H1 (cell line): ENCODE results near the gene MED12L. TPM values are rescaled to one million over a fixed set of nuclear protein-coding genes. Genes with fewer than 3 reads are reported as not detected.

Experiments used
- CTCF ChIA-PET: fragments of 300-600 bp; sonication (Branson Sonifier 250); formaldehyde crosslinking; loops from one replicate; lab custom pipeline; 2021; ENCODE audit not compliant: partially characterized antibody; lab: Charles Lee
- POLR2A ChIA-PET: fragments of 300-600 bp; sonication (Branson Sonifier 250); formaldehyde crosslinking; loops from one replicate; lab custom pipeline; 2021; ENCODE audit warnings: inconsistent platforms; ENCODE audit not compliant: partially characterized antibody; lab: Charles Lee
- DNase-seq, 2 experiments: peaks; one replicate each; pipeline versions ENCODE4 v3.0.0 to v3.0.0-alpha.2; 2010 to 2022; ENCODE audit warnings: low spot score in 2 of 2, low read depth in 1 of 2, mixed read lengths in 1 of 2
- FAIRE-seq: peaks from 2 replicates; lab custom pipeline; 2011; peaks lifted over from hg19 to GRCh38; lab: Jason Lieb, UNC
- H2AFZ ChIP-seq: 2 replicates; pipeline ENCODE4 v1.8.1; 2012; ENCODE audit warnings: low read length, inconsistent platforms
- H2AK5ac ChIP-seq: 2 replicates; pipeline ENCODE4 v1.6.1; 2013; ENCODE audit warnings: low read depth, low read length
- H2BK120ac ChIP-seq: replicated peaks from 2 replicates; pipeline ENCODE3; 2013; ENCODE audit warnings: low read depth, low read length, inconsistent platforms
- H2BK12ac ChIP-seq: 2 replicates; pipeline ENCODE4 v1.6.1; 2013; ENCODE audit warnings: low read depth, low read length
- H2BK15ac ChIP-seq: 2 replicates; pipeline ENCODE4 v1.6.1; 2013; ENCODE audit warnings: low read length
- H2BK20ac ChIP-seq: 2 replicates; pipeline ENCODE4 v1.6.1; 2013; ENCODE audit warnings: low read length
- H2BK5ac ChIP-seq: 2 replicates; pipeline ENCODE4 v1.6.1; 2013; ENCODE audit warnings: low read depth, low read length
- H3K14ac ChIP-seq: 2 replicates; pipeline ENCODE4 v1.6.1; 2013; ENCODE audit warnings: inconsistent platforms; ENCODE audit not compliant: insufficient read length
- H3K18ac ChIP-seq: 2 replicates; pipeline ENCODE4 v1.6.1; 2013; ENCODE audit warnings: low read length; ENCODE audit errors: extremely low read depth
- H3K23ac ChIP-seq: 2 replicates; pipeline ENCODE4 v1.6.1; 2013; ENCODE audit warnings: inconsistent platforms; ENCODE audit not compliant: insufficient read length
- H3K23me2 ChIP-seq: 2 replicates; pipeline ENCODE4 v1.6.1; 2013; ENCODE audit warnings: low read depth, low read length
- H3K27ac ChIP-seq: 2 replicates; pipeline ENCODE4 v1.6.1; 2011; ENCODE audit warnings: low read depth, low read length, inconsistent platforms
- H3K27me3 ChIP-seq, 4 experiments: replicated peaks in 1 of 4; 1 replicate in 1 of 4; 2 replicates in 3 of 4; pipeline versions ENCODE4 v1.6.1 to v1.8.1; 2011 to 2013; ENCODE audit warnings: low read length in 3 of 4, mild to moderate bottlenecking in 3 of 4, inconsistent platforms in 2 of 4, mixed read lengths in 2 of 4, moderate library complexity in 1 of 4; ENCODE audit not compliant: control insufficient read depth in 3 of 4, insufficient read depth in 3 of 4; ENCODE audit errors: extremely low read depth in 1 of 4
- H3K36me3 ChIP-seq, 4 experiments: 2 replicates each; pipeline versions ENCODE4 v1.6.1 to v1.8.1; 2011 to 2013; ENCODE audit warnings: mild to moderate bottlenecking in 4 of 4, low read length in 3 of 4, moderate library complexity in 2 of 4, control low read depth in 1 of 4, inconsistent platforms in 1 of 4; ENCODE audit not compliant: insufficient read depth in 4 of 4, control insufficient read depth in 2 of 4
- H3K4ac ChIP-seq: replicated peaks from 2 replicates; pipeline ENCODE3; 2013; ENCODE audit warnings: low read length, low read depth, mixed read lengths, inconsistent platforms; ENCODE audit not compliant: insufficient read length
- H3K4me1 ChIP-seq, 4 experiments: replicated peaks in 1 of 4; 1 replicate in 1 of 4; 2 replicates in 3 of 4; pipeline versions ENCODE4 v1.6.1 to v1.8.1; 2011 to 2013; ENCODE audit warnings: low read length in 3 of 4, inconsistent platforms in 2 of 4, mixed read lengths in 1 of 4; ENCODE audit not compliant: insufficient read depth in 4 of 4, control insufficient read depth in 3 of 4
- H3K4me2 ChIP-seq, 2 experiments: 2 replicates each; pipeline versions ENCODE4 v1.6.1 to v1.8.1; 2011 to 2013; ENCODE audit warnings: low read depth in 2 of 2, low read length in 2 of 2, control low read depth in 1 of 2, inconsistent platforms in 1 of 2, mild to moderate bottlenecking in 1 of 2; ENCODE audit not compliant: insufficient read depth in 1 of 2
- H3K4me3 ChIP-seq, 4 experiments: fragments of 200-600, 300-600 bp in 1 of 4; sonication (generic), shearing (Covaris generic), sonication (Bioruptor Twin) in 1 of 4; 2 replicates each; pipeline versions ENCODE4 v1.5.1 to v1.8.1; 2011 to 2016; ENCODE audit warnings: low read length in 4 of 4, low read depth in 3 of 4, control low read depth in 2 of 4, inconsistent platforms in 2 of 4, mild to moderate bottlenecking in 2 of 4, mixed read lengths in 1 of 4, moderate library complexity in 1 of 4; ENCODE audit not compliant: insufficient read depth in 2 of 4; ENCODE audit errors: extremely low read depth in 1 of 4
- H3K56ac ChIP-seq: replicated peaks from 2 replicates; pipeline ENCODE3; 2013; ENCODE audit warnings: low read depth, mild to moderate bottlenecking, mixed read lengths, low read length, inconsistent platforms; ENCODE audit not compliant: insufficient read length
- H3K79me1 ChIP-seq: 2 replicates; pipeline ENCODE4 v1.6.1; 2013; ENCODE audit warnings: low read depth, low read length, control low read depth
- H3K79me2 ChIP-seq, 2 experiments: 2 replicates each; pipeline versions ENCODE4 v1.6.1 to v1.8.1; 2012 to 2013; ENCODE audit warnings: low read length in 2 of 2, mild to moderate bottlenecking in 2 of 2, inconsistent platforms in 1 of 2; ENCODE audit not compliant: insufficient read depth in 2 of 2, control insufficient read depth in 1 of 2
- H3K9ac ChIP-seq, 4 experiments: replicated peaks in 1 of 4; 1 replicate in 1 of 4; 2 replicates in 3 of 4; pipeline versions ENCODE4 v1.6.1 to v1.8.1; 2011 to 2013; ENCODE audit warnings: low read depth in 3 of 4, low read length in 3 of 4, control low read depth in 2 of 4, mild to moderate bottlenecking in 2 of 4, moderate library complexity in 2 of 4, inconsistent platforms in 1 of 4; ENCODE audit errors: extremely low read depth in 1 of 4
- H3K9me3 ChIP-seq, 2 experiments: 2 replicates each; pipeline versions ENCODE4 v1.6.1 to v1.8.1; 2012 to 2013; ENCODE audit warnings: mild to moderate bottlenecking in 2 of 2, moderate library complexity in 2 of 2, control low read depth in 1 of 2, inconsistent platforms in 1 of 2, low read depth in 1 of 2, low read length in 1 of 2, mixed read lengths in 1 of 2; ENCODE audit not compliant: insufficient read depth in 2 of 2
- H4K20me1 ChIP-seq, 2 experiments: replicated peaks in 1 of 2; 2 replicates each; pipeline versions ENCODE3 to v1.8.1; 2011 to 2013; ENCODE audit warnings: inconsistent platforms in 2 of 2, low read length in 2 of 2, mild to moderate bottlenecking in 1 of 2; ENCODE audit not compliant: insufficient read depth in 2 of 2, control insufficient read depth in 1 of 2
- H4K5ac ChIP-seq: 2 replicates; pipeline ENCODE4 v1.6.1; 2013; ENCODE audit warnings: low read length, low read depth, mixed read lengths, inconsistent platforms; ENCODE audit not compliant: insufficient read length
- H4K8ac ChIP-seq: 2 replicates; pipeline ENCODE4 v1.8.0; 2013; ENCODE audit warnings: mild to moderate bottlenecking, moderate library complexity, low read length, inconsistent platforms; ENCODE audit not compliant: insufficient read depth; ENCODE audit errors: extremely low read depth
- H4K91ac ChIP-seq: replicated peaks from 2 replicates; pipeline ENCODE3; 2013; ENCODE audit warnings: low read length, mixed read lengths, inconsistent platforms; ENCODE audit not compliant: insufficient read length
- ASH2L ChIP-seq: fragments of 200-600, 300-600 bp; sonication (generic); IDR thresholded peaks from one replicate; pipeline ENCODE4 v1.7.1; 2017; ENCODE audit warnings: low read length
- CBX5 ChIP-seq: fragments of 300-800, 300-1000 bp; sonication (generic); IDR thresholded peaks from 2 replicates; pipeline ENCODE4 v1.7.1; 2016; ENCODE audit warnings: antibody characterized with exemption, low read length, low read depth
- KDM4A ChIP-seq: IDR thresholded peaks from one replicate; pipeline ENCODE4 v1.7.1; 2012; ENCODE audit warnings: low read depth, mild to moderate bottlenecking, moderate library complexity, low read length, inconsistent platforms; ENCODE audit not compliant: severe bottlenecking
- POLR2AphosphoS5 ChIP-seq: IDR thresholded peaks from 2 replicates; pipeline ENCODE4 v1.6.1; 2011; ENCODE audit warnings: low read depth, low read length
- RFX5 ChIP-seq: IDR thresholded peaks from 2 replicates; pipeline ENCODE4 v1.6.1; 2011; ENCODE audit warnings: low read depth, low read length, improper control_type of control experiment, borderline replicate concordance
- SIX5 ChIP-seq: IDR thresholded peaks from 2 replicates; pipeline ENCODE4 v1.6.1; 2011; ENCODE audit warnings: mild to moderate bottlenecking, low read depth, low read length
- WGBS, 2 experiments: shearing (Covaris generic) in 1 of 2; methylation state at CpG; one replicate each; pipeline versions ENCODE4 v1.1.6 to v1.1.7; 2013 to 2015; ENCODE audit warnings: low lambda C conversion rate in 2 of 2, mixed read lengths in 2 of 2, inconsistent platforms in 1 of 2, low coverage in 1 of 2, missing lambda C conversion rate in 1 of 2; ENCODE audit not compliant: insufficient replicate concordance in 2 of 2, insufficient coverage in 1 of 2, insufficient read length in 1 of 2; ENCODE audit errors: extremely low coverage in 1 of 2, missing lambda C conversion rate in 1 of 2; 5-methylcytosine and 5-hydroxymethylcytosine counted together
- polyA plus RNA-seq, 7 experiments: library from polyadenylated mRNA; depleted of rRNA in 3 of 7; stranded (reverse) in 5 of 7; unstranded in 2 of 7; fragments of >200 nt in 5 of 7; fragments of 200-250 nt in 2 of 7; gene quantifications; 1 replicate in 5 of 7; 2 replicates in 1 of 7; 4 replicates in 1 of 7; pipeline versions ENCODE4 v1.2.1 to v1.2.3, GENCODE V29; 2011 to 2013; ENCODE audit warnings: missing spikeins in 2 of 7, mixed read lengths in 2 of 7
- total RNA-seq: library from RNA; stranded (reverse); fragmentation: NEBNext Ultra II Directional; extraction: Animal tissue kit (Norgen Biotek cat#: 25700); gene quantifications from 2 replicates; pipeline ENCODE4 v1.2.1, GENCODE V29; 2021
- TF ChIP-seq, protein P1 (sequence below): IDR thresholded peaks from 2 replicates; pipeline ENCODE4 v1.6.1; 2012; ENCODE audit warnings: low read length, inconsistent platforms

MED12L gene
- total and polyA plus RNA-seq, 2 of the 8 experiments (the other 6 are each of a cell fraction or from before 2014, with no cell fraction given) = 3.6 to 26.2 TPM

DNA sequence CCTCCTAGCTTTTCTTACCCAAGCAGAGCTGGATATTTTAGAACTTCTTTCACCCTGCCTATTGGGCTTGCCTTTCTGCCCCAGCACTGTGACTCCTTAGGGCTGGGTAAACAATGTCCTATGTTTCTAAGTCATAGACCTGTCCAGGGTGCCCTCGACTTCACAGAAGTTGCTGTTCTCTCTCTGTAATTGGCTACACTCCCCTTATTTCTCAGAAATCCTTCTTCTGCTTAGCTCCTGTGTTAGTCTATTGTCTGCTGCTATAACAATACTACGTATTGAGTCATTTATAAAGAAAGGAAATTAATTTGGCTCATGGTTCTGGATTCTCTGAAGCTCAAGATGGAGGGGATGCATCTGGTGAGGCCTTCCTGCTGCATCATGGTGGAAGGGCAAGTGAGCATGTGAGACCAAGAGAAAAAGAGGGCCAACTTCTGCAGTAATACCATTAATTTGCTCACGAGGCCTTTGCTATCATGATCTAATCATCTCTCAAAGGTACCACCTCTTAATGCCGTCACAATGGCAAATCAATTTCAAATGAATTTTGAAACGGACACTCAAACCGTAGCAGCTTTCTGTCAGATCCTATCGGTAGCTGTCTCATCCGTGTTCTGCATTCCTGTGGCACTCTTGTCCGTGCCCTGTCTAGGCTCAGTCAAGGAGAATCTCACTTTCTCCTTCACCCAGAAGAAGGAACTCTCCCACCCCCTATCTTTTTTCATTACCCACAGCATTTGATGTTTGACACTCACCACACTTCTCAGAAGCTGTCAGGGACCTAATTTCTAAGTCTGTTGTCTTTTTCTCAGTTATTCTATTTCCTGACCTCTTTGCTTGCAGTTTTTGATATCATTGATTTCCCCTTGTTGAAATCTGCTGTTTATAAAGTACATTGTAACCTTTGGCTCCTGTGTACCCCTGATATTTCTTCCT, 139.8 kb downstream of the MED12L start:
- no peak overlapping the region for H3K56ac ChIP-seq
- no peak overlapping the region for H2BK15ac ChIP-seq
- peaks cover 0 to 5% (median 0%) of the 10 kb centered on the region in 4 experiments; a peak in 1 of 8 replicates for H3K36me3 ChIP-seq
- no peaks in the 10 kb centered on the region for H4K20me1 ChIP-seq
- H3K23ac ChIP-seq = no peak overlapping the region
- no peak overlapping the region for H2BK12ac ChIP-seq
- H3K79me2 ChIP-seq = no peaks in the 10 kb centered on the region
- no peaks in the 10 kb centered on the region for H3K27me3 ChIP-seq
- H2AK5ac ChIP-seq = no peak overlapping the region
- no peak overlapping the region for H3K14ac ChIP-seq
- no peak overlapping the region for H3K4me2 ChIP-seq
- CTCF ChIA-PET = interaction anchor here (0.6 to 8.6 kb wide), 16 partner anchors 8 to 614 kb away, joined by 3 to 155 read pairs (median 4); partner anchors contain the start of gene P2RY14
- H2AFZ ChIP-seq = no peak overlapping the region
- no peak for FAIRE-seq
- H3K23me2 ChIP-seq = no peaks in the 10 kb centered on the region
- no peak overlapping the region for H3K4ac ChIP-seq
- DNase-seq = no peak
- H4K91ac ChIP-seq = no peak overlapping the region
- no peak overlapping the region for H3K27ac ChIP-seq
- no peaks in the 10 kb centered on the region; a peak in 1 of 4 replicates for H3K9me3 ChIP-seq
- H4K8ac ChIP-seq = no peak overlapping the region
- WGBS, 2 experiments = 80% methylated on average over 9 of the region's 9 CpGs; no CpG with 5 or more reads in 1 of the 2 experiments
- no peak overlapping the region for H2BK120ac ChIP-seq
- POLR2A ChIA-PET = interaction anchor here (0.8 kb wide), 1 partner anchor 30 kb away, joined by 3 read pairs; no protein-coding TSS in a partner anchor
- peaks cover 0 to 13% (median 5%) of the 10 kb centered on the region in 4 experiments; a peak in 3 of 7 replicates for H3K4me1 ChIP-seq
- no peak overlapping the region for H2BK5ac ChIP-seq
- no peaks in the 10 kb centered on the region for H3K79me1 ChIP-seq
- H3K18ac ChIP-seq = no peak overlapping the region
- TF ChIP-seq RFX5 (no peak), CBX5 (no peak), POLR2AphosphoS5 (no peak), SIX5 (no peak), ASH2L (no peak), KDM4A (no peak)
- TF ChIP-seq, protein P1, sequence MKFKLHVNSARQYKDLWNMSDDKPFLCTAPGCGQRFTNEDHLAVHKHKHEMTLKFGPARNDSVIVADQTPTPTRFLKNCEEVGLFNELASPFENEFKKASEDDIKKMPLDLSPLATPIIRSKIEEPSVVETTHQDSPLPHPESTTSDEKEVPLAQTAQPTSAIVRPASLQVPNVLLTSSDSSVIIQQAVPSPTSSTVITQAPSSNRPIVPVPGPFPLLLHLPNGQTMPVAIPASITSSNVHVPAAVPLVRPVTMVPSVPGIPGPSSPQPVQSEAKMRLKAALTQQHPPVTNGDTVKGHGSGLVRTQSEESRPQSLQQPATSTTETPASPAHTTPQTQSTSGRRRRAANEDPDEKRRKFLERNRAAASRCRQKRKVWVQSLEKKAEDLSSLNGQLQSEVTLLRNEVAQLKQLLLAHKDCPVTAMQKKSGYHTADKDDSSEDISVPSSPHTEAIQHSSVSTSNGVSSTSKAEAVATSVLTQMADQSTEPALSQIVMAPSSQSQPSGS = no peak
- H2BK20ac ChIP-seq = no peak overlapping the region
- H4K5ac ChIP-seq = no peak overlapping the region
- no peak overlapping the region for H3K4me3 ChIP-seq
- no peak overlapping the region for H3K9ac ChIP-seq
